GM12878 (cell line): ENCODE measurements around the gene TLCD2. TPM values are rescaled to one million over a fixed set of nuclear protein-coding genes. Genes with fewer than 3 reads are reported as not detected.

Source experiments
- ATAC-seq: fragments of 200-7000 bp; cut with Tn5 transposase; 3 replicates; pipeline ENCODE4 v1.9.1; 2020; ENCODE audit warnings: mild to moderate bottlenecking, moderate library complexity
- BruUV-seq: library from RNA; stranded (reverse); fragments of 400-500 nt; replicated peaks from 2 replicates; lab custom pipeline; 2021; lab: Mats Ljungman, UMichigan
- CTCF ChIA-PET: fragments of 300-600 bp; sonication (Branson Sonifier 250); formaldehyde crosslinking; extraction: SDS; loops from one replicate; lab custom pipeline; 2021; ENCODE audit warnings: inconsistent platforms; lab: Yijun Ruan, JAX
- POLR2A ChIA-PET: fragments of 350-600 bp; formaldehyde crosslinking; extraction: SDS; loops from one replicate; lab custom pipeline; 2021; ENCODE audit warnings: inconsistent platforms; lab: Charles Lee
- RAD21 ChIA-PET: fragments of 300-600 bp; sonication (Branson Sonifier 250); formaldehyde crosslinking; loops from one replicate; lab custom pipeline; 2023; ENCODE audit warnings: antibody characterized with exemption; ENCODE audit not compliant: unreplicated experiment; lab: Charles Lee
- SMC1A ChIA-PET: fragments of 300-600 bp; sonication (Branson Sonifier 250); formaldehyde crosslinking; loops from one replicate; lab custom pipeline; 2023; ENCODE audit not compliant: unreplicated experiment, uncharacterized antibody; lab: Charles Lee
- DNase-seq: peaks from one replicate; pipeline ENCODE4 v3.0.0-alpha.2; 2011; ENCODE audit warnings: low read depth, low spot score
- FAIRE-seq: peaks from 3 replicates; lab custom pipeline; 2011; peaks lifted over from hg19 to GRCh38; lab: Jason Lieb, UNC
- H2AFZ ChIP-seq: 2 replicates; pipeline ENCODE4 v1.6.0; 2011; ENCODE audit warnings: low read depth, low read length, control low read depth; ENCODE audit not compliant: control insufficient read depth
- H3K27ac ChIP-seq: 2 replicates; pipeline ENCODE4 v1.5.1; 2011; ENCODE audit warnings: control low read depth; ENCODE audit not compliant: control insufficient read depth, insufficient read depth
- H3K27me3 ChIP-seq, 2 experiments: replicated peaks in 1 of 2; 2 replicates each; pipeline versions ENCODE4 v1.6.0 to v1.6.1; 2011; ENCODE audit warnings: low read length in 1 of 2; ENCODE audit not compliant: control insufficient read depth in 2 of 2, insufficient read depth in 2 of 2
- H3K36me3 ChIP-seq, 2 experiments: 2 replicates each; pipeline ENCODE4 v1.5.1; 2011; ENCODE audit warnings: low read length in 1 of 2; ENCODE audit not compliant: control insufficient read depth in 2 of 2, insufficient read depth in 2 of 2
- H3K4me1 ChIP-seq: 2 replicates; pipeline ENCODE4 v1.6.1; 2011; ENCODE audit warnings: mild to moderate bottlenecking, low read length, moderate library complexity, mixed read lengths; ENCODE audit not compliant: control insufficient read depth, insufficient read depth
- H3K4me2 ChIP-seq: 2 replicates; pipeline ENCODE4 v1.6.0; 2011; ENCODE audit warnings: control low read depth; ENCODE audit not compliant: control insufficient read depth, insufficient read depth
- H3K4me3 ChIP-seq: fragments of 200-600 bp; sonication (generic); 2 replicates; pipeline ENCODE4 v1.5.1; 2016
- H3K79me2 ChIP-seq: 2 replicates; pipeline ENCODE4 v1.6.0; 2011; ENCODE audit warnings: low read length; ENCODE audit not compliant: control insufficient read depth, insufficient read depth
- H3K9ac ChIP-seq: 2 replicates; pipeline ENCODE4 v1.8.0; 2011; ENCODE audit warnings: low read length, control low read depth, mixed read lengths; ENCODE audit not compliant: control insufficient read depth, insufficient read depth
- H3K9me3 ChIP-seq: replicated peaks from 3 replicates; pipeline ENCODE4 v1.5.1; 2011; ENCODE audit warnings: mild to moderate bottlenecking, low read length; ENCODE audit not compliant: control insufficient read depth, insufficient read depth
- H4K20me1 ChIP-seq: 2 replicates; pipeline ENCODE4 v1.6.0; 2011; ENCODE audit not compliant: control insufficient read depth, insufficient read depth
- NR2C2 ChIP-seq: IDR thresholded peaks from 2 replicates; pipeline ENCODE4 v1.6.1; 2011; ENCODE audit warnings: borderline replicate concordance, low read depth; ENCODE audit not compliant: control insufficient read depth, insufficient read length
- POLR2A ChIP-seq: IDR thresholded peaks from 2 replicates; pipeline ENCODE4 v1.6.1; 2011; ENCODE audit warnings: low read depth, mild to moderate bottlenecking, low read length
- SIN3A ChIP-seq: IDR thresholded peaks from 2 replicates; pipeline ENCODE4 v1.6.1; 2012; ENCODE audit warnings: low read depth, low read length, improper control_type of control experiment
- WGBS: methylation state at CpG from one replicate; pipeline ENCODE4 v1.1.6; 2016; ENCODE audit warnings: low lambda C conversion rate; ENCODE audit not compliant: insufficient replicate concordance, insufficient coverage; ENCODE audit errors: missing lambda C conversion rate; 5-methylcytosine and 5-hydroxymethylcytosine counted together
- in situ Hi-C: fragments of 300-500 bp; cut with MboI; formaldehyde crosslinking; loops from 9 replicates; pipeline ENCODE4 v1.14.3; 2018; ENCODE audit warnings: mixed read lengths
- intact Hi-C: fragments of 100-400 bp; cut with micrococcal nuclease; formaldehyde crosslinking; loops from one replicate; pipeline ENCODE4 v1.14.2; 2022; ENCODE audit not compliant: unreplicated experiment
- polyA plus RNA-seq, 11 experiments: library from polyadenylated mRNA; depleted of rRNA in 4 of 11; unstranded in 6 of 11; stranded (reverse) in 5 of 11; fragments of >200 nt; fragmentation: Nextera tagmentation in 4 of 11; fragmentation: Illumina TruSeq in 1 of 11; extraction: Ambion mirVana in 4 of 11; extraction: Trizol in 1 of 11; gene quantifications; 1 replicate in 1 of 11; 2 replicates in 10 of 11; pipeline versions ENCODE4 v1.2.1 to v1.2.3, GENCODE V29; 2011 to 2016; ENCODE audit warnings: inconsistent platforms in 2 of 11, missing spikeins in 2 of 11, low read depth in 1 of 11
- total RNA-seq, 4 experiments: library from RNA; depleted of rRNA in 3 of 4; stranded (reverse); fragments of >200 nt in 3 of 4; fragmentation: Illumina TruSeq in 1 of 4; extraction: Trizol in 1 of 4; gene quantifications; 2 replicates each; pipeline versions ENCODE4 v1.2.1 to v1.2.3, GENCODE V29; 2013 to 2021
- TF ChIP-seq, protein P1 (sequence below): fragments of 450-650 bp; IDR thresholded peaks from 2 replicates; pipeline ENCODE4 v1.6.1; 2017; ENCODE audit warnings: borderline replicate concordance

TLCD2 gene
- total and polyA plus RNA-seq, 10 of the 15 experiments (the other 5 are each of a cell fraction or from before 2014, with no cell fraction given), result 0.02 to 0.15 (median 0.05) TPM; not detected in 2

- Histone ChIP-seq H3K36me3 (peaks cover 0 to 7% of the 10 kb centered on the region in 2 experiments; a peak in 2 of 4 replicates), H3K79me2 (peaks cover 2% of the 10 kb centered on the region; the same call in 1 of the 2 replicates), H3K27me3 (peaks cover 0 to 5% of the 10 kb centered on the region in 2 experiments; a peak in 2 of 4 replicates), H4K20me1 (no peaks in the 10 kb centered on the region), H3K9me3 (no peaks in the 10 kb centered on the region), H2AFZ (no peak overlapping the region), H3K4me1 (peaks cover 9% of the 10 kb centered on the region), H3K27ac (no peak overlapping the region)
- in situ Hi-C loops, result no loop called here
- WGBS, result 87% methylated on average over 4 of the region's 4 CpGs
- DNase-seq (no peak), ATAC-seq (no peak)
- intact Hi-C loops, result no loop called here
- no peak for TF ChIP-seq NR2C2
- TF ChIP-seq, all 136 proteins: peak for 0
- no peak overlapping the region for H3K9ac ChIP-seq
- no peak for FAIRE-seq
- ChIA-PET SMC1A (no interaction called here), POLR2A (no interaction called here), CTCF (no interaction called here), RAD21 (no interaction called here)
- H3K4me3 ChIP-seq, result no peak overlapping the region
- BruUV-seq, result no TSS peak
- H3K4me2 ChIP-seq, result no peak overlapping the region
These were observed 1.6 kb upstream of the TLCD2 start for GRCh38 chr17:1711804-1712203.

- intact Hi-C loops (no loop called here), in situ Hi-C loops (no loop called here)
- no peak for DNase-seq
- Histone ChIP-seq H3K27ac (no peak overlapping the region), H3K36me3 (peaks cover 0 to 7% of the 10 kb centered on the region in 2 experiments; a peak in 2 of 4 replicates), H3K9me3 (no peaks in the 10 kb centered on the region), H2AFZ (no peak overlapping the region), H3K4me2 (peak overlapping the region; percentile 82), H4K20me1 (no peaks in the 10 kb centered on the region), H3K4me3 (peak overlapping the region; percentile 63; the same call in 1 of the 2 replicates), H3K79me2 (no peaks in the 10 kb centered on the region), H3K4me1 (peaks cover 9% of the 10 kb centered on the region), H3K9ac (no peak overlapping the region), H3K27me3 (peaks cover 0 to 5% of the 10 kb centered on the region in 2 experiments; a peak in 2 of 4 replicates)
- TF ChIP-seq, protein P1, sequence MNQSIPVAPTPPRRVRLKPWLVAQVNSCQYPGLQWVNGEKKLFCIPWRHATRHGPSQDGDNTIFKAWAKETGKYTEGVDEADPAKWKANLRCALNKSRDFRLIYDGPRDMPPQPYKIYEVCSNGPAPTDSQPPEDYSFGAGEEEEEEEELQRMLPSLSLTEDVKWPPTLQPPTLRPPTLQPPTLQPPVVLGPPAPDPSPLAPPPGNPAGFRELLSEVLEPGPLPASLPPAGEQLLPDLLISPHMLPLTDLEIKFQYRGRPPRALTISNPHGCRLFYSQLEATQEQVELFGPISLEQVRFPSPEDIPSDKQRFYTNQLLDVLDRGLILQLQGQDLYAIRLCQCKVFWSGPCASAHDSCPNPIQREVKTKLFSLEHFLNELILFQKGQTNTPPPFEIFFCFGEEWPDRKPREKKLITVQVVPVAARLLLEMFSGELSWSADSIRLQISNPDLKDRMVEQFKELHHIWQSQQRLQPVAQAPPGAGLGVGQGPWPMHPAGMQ, result no peak
- TF ChIP-seq SIN3A, result no peak
- TF ChIP-seq POLR2A, result peak; percentile 5; the same call in 1 of the 2 replicates
- FAIRE-seq, result no peak
- WGBS, result 60% methylated on average over 11 of the region's 14 CpGs
- POLR2A ChIA-PET, result no interaction called here
- no peak for ATAC-seq
- SMC1A ChIA-PET, result no interaction called here
- RAD21 ChIA-PET, result no interaction called here
- CTCF ChIA-PET, result no interaction called here
- BruUV-seq, result no TSS peak
These were observed 803 bp upstream of the TLCD2 start for GRCh38 chr17:1710807-1711553.
